ENCODE measurements around the gene MED13L.

Gene MED13L

DNA sequence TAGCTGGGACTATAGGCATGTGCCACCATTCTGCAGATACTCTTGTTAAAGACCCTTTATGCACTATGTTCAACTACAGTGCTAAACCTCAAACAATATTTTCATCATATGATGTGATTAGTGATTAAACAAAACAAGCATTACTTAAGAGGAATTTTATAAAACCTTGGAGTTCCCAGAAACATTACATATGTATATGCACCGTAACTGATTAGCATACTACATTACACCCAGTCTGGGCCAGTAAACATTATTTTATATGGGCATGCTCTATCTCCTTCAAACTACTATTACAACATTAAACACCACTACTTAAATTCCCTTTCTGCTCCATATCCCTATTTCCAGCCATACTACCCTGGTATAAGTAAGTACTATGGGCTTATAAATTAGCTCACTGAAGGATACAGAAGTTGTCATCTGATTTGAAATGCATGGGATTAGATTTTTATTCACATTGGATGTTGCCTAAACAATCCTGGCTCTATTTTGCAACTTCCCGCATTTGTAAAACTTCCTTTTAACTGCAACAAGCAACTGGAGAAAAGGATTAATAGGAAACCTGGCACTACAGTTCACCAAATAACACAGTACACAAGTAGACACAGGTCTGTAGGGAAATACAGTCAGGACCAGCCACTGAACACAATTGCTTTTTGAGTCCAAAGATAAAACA is 205.8 kb downstream of the MED13L start:
- TF ChIP-seq, protein P1, sequence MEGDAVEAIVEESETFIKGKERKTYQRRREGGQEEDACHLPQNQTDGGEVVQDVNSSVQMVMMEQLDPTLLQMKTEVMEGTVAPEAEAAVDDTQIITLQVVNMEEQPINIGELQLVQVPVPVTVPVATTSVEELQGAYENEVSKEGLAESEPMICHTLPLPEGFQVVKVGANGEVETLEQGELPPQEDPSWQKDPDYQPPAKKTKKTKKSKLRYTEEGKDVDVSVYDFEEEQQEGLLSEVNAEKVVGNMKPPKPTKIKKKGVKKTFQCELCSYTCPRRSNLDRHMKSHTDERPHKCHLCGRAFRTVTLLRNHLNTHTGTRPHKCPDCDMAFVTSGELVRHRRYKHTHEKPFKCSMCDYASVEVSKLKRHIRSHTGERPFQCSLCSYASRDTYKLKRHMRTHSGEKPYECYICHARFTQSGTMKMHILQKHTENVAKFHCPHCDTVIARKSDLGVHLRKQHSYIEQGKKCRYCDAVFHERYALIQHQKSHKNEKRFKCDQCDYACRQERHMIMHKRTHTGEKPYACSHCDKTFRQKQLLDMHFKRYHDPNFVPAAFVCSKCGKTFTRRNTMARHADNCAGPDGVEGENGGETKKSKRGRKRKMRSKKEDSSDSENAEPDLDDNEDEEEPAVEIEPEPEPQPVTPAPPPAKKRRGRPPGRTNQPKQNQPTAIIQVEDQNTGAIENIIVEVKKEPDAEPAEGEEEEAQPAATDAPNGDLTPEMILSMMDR (IDR thresholded peaks at IDR 0.05; ENCODE audit: low read length, missing control alignments): no peak
- peak; percentile 31 for DNase-seq (ENCODE audit: low read depth)
- H3K4me3 ChIP-seq (replicated peaks; ENCODE audit: low read depth, low read length): no peak overlapping the region

DNA sequence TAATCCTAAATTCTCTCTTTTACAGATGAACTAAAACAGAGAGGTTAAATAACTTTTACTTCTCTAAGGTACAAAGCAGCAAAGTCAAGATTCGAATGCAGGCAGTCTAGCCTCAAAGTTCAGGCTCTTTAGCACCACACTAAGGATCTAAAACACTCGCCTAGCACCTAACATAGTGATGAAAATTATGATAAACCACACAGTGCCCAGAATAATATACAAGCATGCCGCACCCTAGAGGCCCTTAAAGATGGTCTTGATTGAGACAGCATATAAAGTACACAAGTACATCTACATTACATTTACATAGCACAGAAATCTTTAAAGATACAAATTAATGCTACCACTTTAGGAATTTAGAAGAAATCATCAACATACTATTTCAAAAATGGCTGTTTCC is 207.0 kb downstream of the MED13L start:
- DNase-seq (ENCODE audit: low read depth): no peak
- no peak overlapping the region for H3K4me3 ChIP-seq (replicated peaks; ENCODE audit: low read depth, low read length)
- TF ChIP-seq, protein P1 (IDR thresholded peaks at IDR 0.05; ENCODE audit: low read length, missing control alignments): no peak

DNA sequence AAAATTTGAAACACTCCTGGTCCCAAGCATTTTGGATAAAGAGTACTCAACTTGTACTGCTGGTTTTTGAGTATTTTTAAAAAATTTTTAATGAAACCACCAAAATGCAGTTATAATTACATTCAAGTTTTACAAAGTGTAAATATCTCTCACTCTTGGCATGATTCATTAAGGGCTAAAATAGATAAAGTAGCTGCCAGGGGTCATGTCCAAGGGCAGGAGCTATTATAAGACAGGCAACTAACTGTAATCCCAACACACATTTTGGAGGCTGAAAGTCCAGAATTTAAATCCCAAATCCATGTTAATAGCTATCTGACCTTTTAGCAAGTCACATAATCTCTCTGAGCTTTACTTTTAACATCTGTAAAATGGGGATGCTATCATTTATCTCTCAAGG is 207.6 kb downstream of the MED13L start:
- DNase-seq (ENCODE audit: low read depth): no peak
- no peak overlapping the region for H3K4me3 ChIP-seq (replicated peaks; ENCODE audit: low read depth, low read length)
- TF ChIP-seq, protein P1 (IDR thresholded peaks at IDR 0.05; ENCODE audit: low read length, missing control alignments): no peak

DNA sequence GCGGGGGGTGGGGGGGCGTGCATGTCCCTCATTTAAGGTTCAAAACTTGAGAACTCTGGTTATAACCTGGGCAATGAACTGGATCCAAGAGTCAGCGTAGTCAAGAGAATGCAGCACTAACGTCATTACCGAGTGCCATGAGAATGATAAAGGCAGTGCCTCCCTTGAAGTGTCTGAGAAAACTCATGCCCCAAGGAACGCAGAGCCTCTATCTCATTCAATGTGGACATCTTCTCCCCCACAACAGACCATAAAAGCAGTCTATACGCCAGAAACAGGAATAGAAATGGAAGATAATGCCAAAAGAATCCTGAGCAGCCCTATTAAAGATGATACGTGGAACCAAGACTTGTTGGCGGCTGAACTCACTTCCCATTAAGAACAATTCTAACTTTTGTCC is 208.6 kb downstream of the MED13L start:
- no peak overlapping the region for H3K4me3 ChIP-seq (replicated peaks; ENCODE audit: low read depth, low read length)
- TF ChIP-seq, protein P1 (IDR thresholded peaks at IDR 0.05; ENCODE audit: low read length, missing control alignments): no peak
- DNase-seq (ENCODE audit: low read depth): no peak

DNA sequence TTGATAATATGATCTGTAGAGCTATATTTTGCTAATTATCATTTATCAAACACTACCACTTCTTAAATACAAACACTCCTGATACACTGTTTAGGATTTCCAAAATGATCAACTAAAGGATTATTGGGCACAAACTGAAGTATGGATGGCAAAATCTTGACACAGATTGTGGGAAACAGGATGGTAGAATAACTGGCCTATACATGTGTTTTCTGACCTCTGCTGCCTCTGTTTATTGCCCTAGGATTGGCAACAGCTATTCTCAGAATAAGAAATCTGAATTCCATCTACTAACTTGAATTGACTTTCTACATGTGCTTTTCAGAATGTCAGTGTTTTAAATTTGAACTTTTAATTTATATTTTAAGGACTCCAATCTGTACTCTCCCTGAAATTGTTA is 209.1 kb downstream of the MED13L start:
- H3K4me3 ChIP-seq (replicated peaks; ENCODE audit: low read depth, low read length): no peak overlapping the region
- TF ChIP-seq, protein P1 (IDR thresholded peaks at IDR 0.05; ENCODE audit: low read length, missing control alignments): no peak
- DNase-seq (ENCODE audit: low read depth): no peak

DNA sequence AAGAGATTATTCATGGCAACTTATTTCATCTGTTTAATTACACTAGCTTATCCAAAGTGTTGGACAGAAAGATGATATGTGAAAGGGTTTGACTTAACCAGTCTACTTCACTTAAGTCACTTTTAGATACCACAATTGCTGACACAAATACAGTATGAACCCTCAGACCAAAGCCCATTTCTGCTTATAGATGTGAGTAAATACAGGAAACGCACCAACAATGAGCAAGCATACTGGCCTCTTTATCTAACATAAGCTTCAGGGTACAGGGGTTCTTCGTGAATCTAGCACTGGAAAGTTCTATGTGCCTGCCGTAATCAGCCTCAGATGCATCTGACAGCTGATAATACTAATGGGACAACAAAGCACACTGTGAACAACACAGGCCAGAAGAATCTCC is 209.6 kb downstream of the MED13L start:
- TF ChIP-seq, protein P1 (IDR thresholded peaks at IDR 0.05; ENCODE audit: low read length, missing control alignments): no peak
- H3K4me3 ChIP-seq (replicated peaks; ENCODE audit: low read depth, low read length): no peak overlapping the region
- no peak for DNase-seq (ENCODE audit: low read depth)
